DMS 273 (cell line): ENCODE data around the gene NEDD9.
A peak's percentile ranks its signal among the peaks of the same experiment; 100 is the strongest.

Experiments used
- DNase-seq: peaks from one replicate; lab custom pipeline; 2025; ENCODE audit not compliant: unreplicated experiment; lab: John Stamatoyannopoulos, UW

Gene NEDD9

GRCh38 chr6:11181478-11182136 is 50.9 kb downstream of the NEDD9 start:
- DNase-seq = no peak

GRCh38 chr6:11179419-11180202 is 52.9 kb downstream of the NEDD9 start:
- DNase-seq = no peak

GRCh38 chr6:11179088-11179418 is 53.4 kb downstream of the NEDD9 start:
- DNase-seq = no peak

DNA sequence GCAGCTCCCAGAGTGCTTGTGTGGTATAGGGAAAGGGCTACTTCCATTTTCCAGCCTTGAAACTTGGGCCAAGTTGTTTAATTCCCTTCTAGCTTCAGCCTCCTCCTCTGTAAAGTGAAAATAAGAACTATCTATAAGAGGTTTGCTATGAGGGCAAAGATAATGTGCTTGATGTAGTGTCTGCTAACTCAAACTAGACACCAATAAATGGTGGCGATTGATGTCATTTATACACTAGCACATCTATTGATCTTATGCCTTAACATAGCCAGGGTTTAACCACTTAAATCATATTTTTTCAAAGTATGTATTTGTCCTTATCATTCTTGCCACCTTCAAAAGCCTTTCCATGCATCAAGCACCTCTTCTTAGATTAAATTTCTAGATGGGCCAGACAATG is 55.2 kb downstream of the NEDD9 start:
- no peak for DNase-seq

- no peak for DNase-seq
Measured at GRCh38 chr6:11174242-11174611, 58.2 kb downstream of the NEDD9 start.

GRCh38 chr6:11172501-11173327 is 59.8 kb downstream of the NEDD9 start:
- peak; percentile 81 for DNase-seq

DNA sequence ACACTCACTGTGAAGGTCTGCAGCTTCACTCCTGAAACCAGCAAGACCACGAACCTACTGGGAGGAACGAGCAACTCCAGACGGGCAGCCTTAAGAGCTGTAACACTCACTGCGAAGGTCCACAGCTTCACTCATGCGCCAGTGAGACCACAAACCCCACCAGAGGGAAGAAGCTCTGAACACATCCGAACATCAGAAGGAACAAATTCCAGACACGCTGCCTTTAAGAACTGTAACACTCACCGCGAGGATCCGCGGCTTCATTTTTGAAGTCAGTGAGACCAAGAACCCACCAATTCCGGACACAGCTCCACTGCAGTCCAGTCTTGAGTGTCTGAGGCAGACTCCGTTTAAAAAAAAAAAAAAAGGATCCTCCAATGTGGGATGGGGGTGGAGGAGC is 60.5 kb downstream of the NEDD9 start:
- DNase-seq = no peak

- DNase-seq = no peak
Measured at GRCh38 chr6:11168091-11168635, 64.3 kb downstream of the NEDD9 start.

- DNase-seq = no peak
Measured at GRCh38 chr6:11166948-11167347, 65.5 kb downstream of the NEDD9 start.

- no peak for DNase-seq
Measured at GRCh38 chr6:11164717-11165646, 67.5 kb downstream of the NEDD9 start.

DNA sequence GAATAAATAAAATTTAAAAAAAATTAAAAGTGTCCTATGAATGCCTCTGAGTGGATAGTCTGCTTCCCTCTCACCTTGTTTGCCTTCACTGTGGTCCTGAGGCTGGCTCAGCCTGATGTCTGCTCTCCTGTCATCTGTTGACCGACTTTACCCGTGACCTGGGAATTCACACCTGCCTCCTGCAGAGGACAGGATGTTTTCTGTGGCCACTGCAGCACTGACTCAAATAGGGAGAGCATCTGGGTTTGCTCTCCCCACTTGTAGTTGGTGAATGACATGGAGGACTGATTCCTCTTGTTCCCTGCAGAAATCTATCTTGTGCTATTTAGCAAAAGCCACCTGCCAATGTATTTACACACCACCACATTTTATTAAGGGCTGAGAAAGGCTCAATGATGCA is 68.5 kb downstream of the NEDD9 start:
- no peak for DNase-seq

GRCh38 chr6:11162262-11162661 is 70.2 kb downstream of the NEDD9 start:
- DNase-seq = no peak

DNA sequence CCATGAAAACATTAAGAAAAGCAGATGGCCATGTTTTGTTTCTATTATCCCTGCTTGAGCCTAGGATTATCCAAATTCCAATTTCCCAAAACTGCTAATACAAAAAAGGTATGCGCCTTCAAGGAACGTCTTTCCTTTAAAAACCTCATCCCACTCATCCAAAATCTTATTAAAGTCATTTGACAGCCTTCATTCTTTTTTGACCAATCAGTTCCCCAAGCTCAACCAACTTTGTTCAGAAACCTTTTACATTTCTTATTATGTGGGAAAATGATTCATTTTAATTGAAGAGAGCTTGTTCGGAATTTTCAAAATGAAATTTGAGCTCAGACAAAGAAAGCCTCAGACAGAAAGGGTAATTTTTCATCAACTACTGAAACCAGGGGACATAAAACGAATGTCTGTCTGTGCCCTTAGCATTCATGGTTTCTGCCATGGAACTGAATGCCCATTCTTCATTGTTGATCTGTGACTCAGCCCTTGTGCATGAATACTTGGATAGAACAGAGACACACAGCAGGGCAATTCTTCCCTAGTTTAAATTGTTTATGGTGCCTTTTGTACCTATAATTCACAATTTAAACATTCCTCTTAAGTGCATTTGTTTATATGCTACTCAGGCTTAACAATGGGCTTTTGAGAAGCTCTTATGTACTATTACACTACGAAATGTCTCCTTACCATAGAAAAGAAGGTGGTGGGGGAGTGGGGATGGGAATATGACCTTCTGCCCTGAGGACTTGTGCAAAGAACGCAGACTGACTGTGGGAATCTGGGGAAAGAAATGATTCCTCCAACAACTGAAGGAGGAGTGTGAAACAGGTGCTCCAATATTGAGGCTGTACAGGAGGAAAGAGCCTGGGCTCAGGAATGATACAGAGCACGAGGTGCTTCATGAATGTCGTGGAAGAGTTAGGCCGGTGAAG is 71.2 kb downstream of the NEDD9 start:
- DNase-seq = no peak

DNA sequence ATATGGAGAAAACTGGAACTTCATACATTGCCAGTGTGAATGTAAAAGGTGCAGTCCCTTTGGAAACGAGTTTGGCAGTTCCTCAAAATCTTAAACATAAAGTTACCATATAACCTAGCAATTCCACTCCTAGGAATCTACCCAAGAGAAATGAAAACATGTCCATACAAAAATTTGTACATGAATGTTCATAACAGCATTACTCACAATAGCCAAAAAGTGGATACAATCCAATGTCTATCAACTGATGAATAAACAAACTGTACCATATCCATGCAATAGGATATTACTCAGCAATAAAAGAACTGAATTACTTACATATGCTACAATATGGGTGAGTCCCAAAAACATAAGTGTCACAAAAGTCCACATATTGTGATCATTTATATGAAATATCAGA is 72.3 kb downstream of the NEDD9 start:
- no peak for DNase-seq

DNA sequence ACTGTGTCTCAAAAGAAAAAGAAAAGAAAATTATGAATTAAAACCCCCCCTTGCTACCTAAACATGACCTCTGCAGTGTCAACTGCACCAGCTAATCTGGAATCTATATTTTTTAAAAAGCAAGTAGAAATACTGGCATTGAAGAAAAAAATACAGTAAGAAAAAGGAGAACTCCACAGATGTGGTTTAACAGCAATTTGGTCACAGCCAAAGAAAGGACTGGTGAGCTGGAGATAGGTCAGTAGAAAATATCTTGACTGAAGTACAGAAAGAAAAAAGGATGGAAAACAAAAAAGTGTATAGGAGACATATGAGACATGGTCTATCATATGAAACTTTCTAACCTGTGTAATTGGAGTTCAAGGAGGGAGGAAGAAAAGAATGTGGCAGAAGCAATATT is 76.9 kb downstream of the NEDD9 start:
- no peak for DNase-seq

DNA sequence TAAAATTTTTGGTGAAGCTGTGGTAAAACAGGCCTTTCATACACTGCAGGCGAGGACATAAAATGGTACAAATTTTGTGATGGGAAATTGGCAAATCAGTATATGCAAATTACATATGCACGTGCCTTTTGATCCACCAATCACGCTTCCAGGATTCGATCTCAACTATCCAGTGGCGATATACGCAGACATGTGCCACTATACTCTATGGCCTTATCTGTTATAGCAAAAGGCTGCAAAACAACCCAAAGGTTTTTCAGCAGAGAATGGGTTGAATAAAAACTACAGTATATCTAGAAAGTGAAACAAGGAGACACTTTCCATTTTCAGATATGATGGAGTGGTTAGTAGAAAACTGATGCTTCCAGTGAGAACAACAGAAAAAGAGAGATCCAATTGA is 79.0 kb downstream of the NEDD9 start:
- DNase-seq = no peak

- DNase-seq = no peak
Measured at GRCh38 chr6:11152581-11152980, 79.9 kb downstream of the NEDD9 start.

DNA sequence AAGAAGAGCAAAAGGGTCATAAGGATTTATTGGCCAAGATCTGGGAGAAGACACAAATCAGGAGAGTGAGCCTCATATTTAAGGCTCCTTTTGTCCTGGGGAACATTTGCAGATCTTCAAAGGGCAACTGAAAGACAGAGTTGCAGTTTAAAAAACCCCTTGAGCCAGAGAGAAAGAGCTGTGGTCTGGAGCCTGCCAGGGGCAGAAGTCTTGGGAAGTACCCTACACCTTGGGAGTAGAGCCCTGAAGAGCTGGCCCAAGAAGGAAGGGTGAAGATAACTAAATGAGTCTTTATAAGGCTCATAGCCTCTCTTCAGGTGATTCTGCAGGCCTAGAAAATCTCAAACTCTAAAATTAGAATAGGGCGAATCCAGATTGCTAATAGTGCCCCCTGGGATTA is 81.0 kb downstream of the NEDD9 start:
- no peak for DNase-seq

DNA sequence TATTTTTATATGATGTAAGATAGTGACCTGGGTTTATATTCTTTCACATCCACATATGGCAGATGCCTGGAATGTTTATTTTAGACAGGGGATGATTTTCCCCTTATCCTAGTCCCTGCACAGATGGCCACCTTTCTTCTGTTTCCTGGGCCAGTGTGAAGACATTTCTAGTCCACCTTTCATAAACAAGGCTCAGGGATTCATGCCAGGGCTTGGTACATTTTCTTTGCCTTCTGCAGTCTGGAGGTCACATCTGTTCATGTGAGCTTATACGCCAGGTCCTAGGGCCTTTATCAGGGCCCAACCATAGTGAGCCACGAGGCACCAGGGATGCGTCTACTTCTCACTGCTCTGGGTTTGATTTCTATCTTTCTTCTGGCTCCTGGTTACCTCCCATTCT is 82.9 kb downstream of the NEDD9 start:
- peak; percentile 90 for DNase-seq
